Immature natural killer cell (primary cell): ENCODE results near the gene BYSL. TPM values are rescaled to one million over a fixed set of nuclear protein-coding genes. Genes with fewer than 3 reads are reported as not detected.

Experiments used
- DNase-seq, 3 donors: peaks; one replicate each; pipeline ENCODE4 v3.0.0; 2022; ENCODE audit warnings: mixed read lengths in 1 of 3
- H3K27ac Mint-ChIP-seq, 6 donors: one replicate each; pipeline ENCODE4 v1.8.0; 2020; ENCODE audit warnings: mixed read lengths in 6 of 6, mild to moderate bottlenecking in 5 of 6, inconsistent platforms in 4 of 6, moderate library complexity in 3 of 6
- H3K27me3 Mint-ChIP-seq, 3 donors: one replicate each; pipeline ENCODE4 v1.8.0; 2020 to 2021; ENCODE audit warnings: low read depth in 3 of 3, mild to moderate bottlenecking in 3 of 3, mixed read lengths in 3 of 3, moderate library complexity in 3 of 3, inconsistent platforms in 1 of 3
- H3K36me3 Mint-ChIP-seq, 3 donors: one replicate each; pipeline ENCODE4 v1.8.0; 2020; ENCODE audit warnings: mixed read lengths in 3 of 3, inconsistent platforms in 2 of 3, mild to moderate bottlenecking in 2 of 3
- H3K4me1 Mint-ChIP-seq, 2 donors: one replicate each; pipeline ENCODE4 v1.8.0; 2020; ENCODE audit warnings: inconsistent platforms in 2 of 2, mild to moderate bottlenecking in 2 of 2, mixed read lengths in 2 of 2, moderate library complexity in 1 of 2
- H3K4me3 Mint-ChIP-seq, 5 donors: one replicate each; pipeline ENCODE4 v1.8.0; 2020; ENCODE audit warnings: mild to moderate bottlenecking in 5 of 5, mixed read lengths in 5 of 5, inconsistent platforms in 3 of 5, moderate library complexity in 3 of 5
- H3K9me3 Mint-ChIP-seq, 6 donors: one replicate each; pipeline ENCODE4 v1.8.0; 2020; ENCODE audit warnings: mild to moderate bottlenecking in 6 of 6, mixed read lengths in 6 of 6, inconsistent platforms in 4 of 6, moderate library complexity in 3 of 6
- polyA plus RNA-seq, 3 donors: library from polyadenylated mRNA; unstranded; fragments of 300-500 nt; fragmentation: Illumina TruSeq; gene quantifications; one replicate each; pipeline ENCODE4 v1.2.3, GENCODE V29; 2021

BYSL gene
- polyA plus RNA-seq, 3 donors from 2014 or later, result 10.1 to 16.5 (median 15.9) TPM

GRCh38 chr6:41929924-41930323 lies 8.6 kb downstream of the BYSL start:
- peak overlapping the region; percentile 65 to 87 (median 78) for H3K27ac Mint-ChIP-seq

GRCh38 chr6:41931792-41932191 lies 10.5 kb downstream of the BYSL start:
- Mint-ChIP-seq H3K27me3 (peaks cover 5 to 20% (median 15%) of the 10 kb centered on the region in 3 donors), H3K4me1 (peaks cover 69 to 84% of the 10 kb centered on the region in 2 donors), H3K4me3 (peak overlapping the region in 2 of 5 donors; percentile 1 to 8), H3K36me3 (peaks cover 28 to 53% (median 30%) of the 10 kb centered on the region in 3 donors), H3K9me3 (no peaks in the 10 kb centered on the region), H3K27ac (peak overlapping the region; percentile 54 to 94 (median 76))
- no peak for DNase-seq

More at GRCh38 chr6:41929924-41930323, 8.6 kb downstream of the BYSL start:
- H3K4me1 Mint-ChIP-seq, result peaks cover 57 to 74% of the 10 kb centered on the region in 2 donors
- no peak for DNase-seq
- no peak overlapping the region for H3K4me3 Mint-ChIP-seq
- H3K36me3 Mint-ChIP-seq, result peaks cover 19 to 48% (median 25%) of the 10 kb centered on the region in 3 donors
- H3K27me3 Mint-ChIP-seq, result peaks cover 0 to 11% (median 3%) of the 10 kb centered on the region in 3 donors
- H3K9me3 Mint-ChIP-seq, result no peaks in the 10 kb centered on the region

GRCh38 chr6:41932378-41932777 lies 11.1 kb downstream of the BYSL start:
- peaks cover 28 to 50% (median 30%) of the 10 kb centered on the region in 3 donors for H3K36me3 Mint-ChIP-seq
- peaks cover 5 to 24% (median 17%) of the 10 kb centered on the region in 3 donors for H3K27me3 Mint-ChIP-seq
- no peak for DNase-seq
- H3K27ac Mint-ChIP-seq, result peak overlapping the region in 5 of 6 donors; percentile 54 to 94 (median 78)
- H3K4me3 Mint-ChIP-seq, result no peak overlapping the region
- H3K4me1 Mint-ChIP-seq, result peaks cover 72 to 84% of the 10 kb centered on the region in 2 donors
- H3K9me3 Mint-ChIP-seq, result no peaks in the 10 kb centered on the region

- H3K4me3 Mint-ChIP-seq, result peak overlapping the region; percentile 96 to 98 (median 98)
- H3K9me3 Mint-ChIP-seq, result no peaks in the 10 kb centered on the region
- H3K4me1 Mint-ChIP-seq, result peaks cover 77 to 84% of the 10 kb centered on the region in 2 donors
- peak overlapping the region; percentile 83 to 96 (median 95) for H3K27ac Mint-ChIP-seq
- peaks cover 25 to 40% (median 33%) of the 10 kb centered on the region in 3 donors for H3K36me3 Mint-ChIP-seq
- H3K27me3 Mint-ChIP-seq, result peaks cover 8 to 30% (median 25%) of the 10 kb centered on the region in 3 donors
- DNase-seq, result no peak
Observed at GRCh38 chr6:41934278-41935192, 13.2 kb downstream of the BYSL start.

GRCh38 chr6:41935193-41935574 lies 13.9 kb downstream of the BYSL start:
- Mint-ChIP-seq H3K27me3 (peaks cover 8 to 35% (median 28%) of the 10 kb centered on the region in 3 donors), H3K9me3 (no peaks in the 10 kb centered on the region), H3K36me3 (peaks cover 25 to 44% (median 33%) of the 10 kb centered on the region in 3 donors), H3K4me1 (peaks cover 82 to 87% of the 10 kb centered on the region in 2 donors), H3K27ac (peak overlapping the region; percentile 83 to 96 (median 95)), H3K4me3 (peak overlapping the region; percentile 96 to 98 (median 98))
- DNase-seq, result no peak

GRCh38 chr6:41935685-41936072 lies 14.4 kb downstream of the BYSL start:
- Mint-ChIP-seq H3K27ac (peak overlapping the region; percentile 83 to 96 (median 95)), H3K36me3 (peaks cover 25 to 48% (median 37%) of the 10 kb centered on the region in 3 donors), H3K9me3 (no peaks in the 10 kb centered on the region), H3K4me3 (peak overlapping the region; percentile 96 to 98 (median 98)), H3K27me3 (peaks cover 8 to 40% (median 32%) of the 10 kb centered on the region in 3 donors), H3K4me1 (peaks cover 86 to 91% of the 10 kb centered on the region in 2 donors)
- DNase-seq, result no peak

GRCh38 chr6:41936073-41936837 lies 15.0 kb downstream of the BYSL start:
- peaks cover 25 to 43% (median 37%) of the 10 kb centered on the region in 3 donors for H3K36me3 Mint-ChIP-seq
- peak; percentile 95 to 96 (median 96) for DNase-seq

GRCh38 chr6:41937472-41937860 lies 16.2 kb downstream of the BYSL start:
- Mint-ChIP-seq H3K9me3 (no peaks in the 10 kb centered on the region), H3K27ac (peak overlapping the region; percentile 89 to 97 (median 95)), H3K4me3 (peak overlapping the region; percentile 96 to 98 (median 98)), H3K27me3 (peaks cover 13 to 46% (median 41%) of the 10 kb centered on the region in 3 donors), H3K36me3 (peaks cover 18 to 31% (median 31%) of the 10 kb centered on the region in 3 donors), H3K4me1 (peaks cover 80 to 83% of the 10 kb centered on the region in 2 donors)
- DNase-seq, result no peak

More at GRCh38 chr6:41936073-41936837, 15.0 kb downstream of the BYSL start:
- Mint-ChIP-seq H3K27ac (peak overlapping the region; percentile 83 to 96 (median 95)), H3K27me3 (peaks cover 13 to 40% (median 35%) of the 10 kb centered on the region in 3 donors), H3K9me3 (no peaks in the 10 kb centered on the region), H3K4me1 (peaks cover 83 to 87% of the 10 kb centered on the region in 2 donors), H3K4me3 (peak overlapping the region; percentile 96 to 98 (median 98))

- peak overlapping the region; percentile 89 to 97 (median 95) for H3K27ac Mint-ChIP-seq
- peak; percentile 57 to 68 (median 65) for DNase-seq
- H3K9me3 Mint-ChIP-seq, result no peaks in the 10 kb centered on the region
- H3K4me3 Mint-ChIP-seq, result peak overlapping the region; percentile 96 to 98 (median 98)
- H3K27me3 Mint-ChIP-seq, result peaks cover 13 to 46% (median 41%) of the 10 kb centered on the region in 3 donors
- peaks cover 76 to 81% of the 10 kb centered on the region in 2 donors for H3K4me1 Mint-ChIP-seq
- peaks cover 15 to 27% (median 26%) of the 10 kb centered on the region in 3 donors for H3K36me3 Mint-ChIP-seq
Observed at GRCh38 chr6:41937861-41938574, 16.7 kb downstream of the BYSL start.

- H3K4me3 Mint-ChIP-seq, result peak overlapping the region; percentile 96 to 98 (median 98)
- DNase-seq, result no peak
- H3K9me3 Mint-ChIP-seq, result no peaks in the 10 kb centered on the region
- H3K27me3 Mint-ChIP-seq, result peaks cover 13 to 46% (median 41%) of the 10 kb centered on the region in 3 donors
- H3K36me3 Mint-ChIP-seq, result peaks cover 13 to 26% (median 24%) of the 10 kb centered on the region in 3 donors
- peak overlapping the region; percentile 89 to 97 (median 95) for H3K27ac Mint-ChIP-seq
- H3K4me1 Mint-ChIP-seq, result peaks cover 74 to 82% of the 10 kb centered on the region in 2 donors
Observed at GRCh38 chr6:41938590-41939175, 17.4 kb downstream of the BYSL start.

GRCh38 chr6:41939176-41939847 lies 18.0 kb downstream of the BYSL start:
- Mint-ChIP-seq H3K9me3 (no peaks in the 10 kb centered on the region), H3K27me3 (peaks cover 13 to 46% (median 41%) of the 10 kb centered on the region in 3 donors), H3K36me3 (peaks cover 12 to 25% (median 23%) of the 10 kb centered on the region in 3 donors), H3K4me3 (peak overlapping the region; percentile 96 to 98 (median 98)), H3K27ac (peak overlapping the region; percentile 89 to 97 (median 95)), H3K4me1 (peaks cover 72 to 79% of the 10 kb centered on the region in 2 donors)
- peak in 2 of 3 donors; percentile 21 to 41 for DNase-seq
